ENCODE measurements around the gene PRDM11. TPM values are rescaled to one million over a fixed set of nuclear protein-coding genes. Genes with fewer than 3 reads are reported as not detected.
"Not testable (repeated sequence)": the region's sequence is repeated elsewhere in the genome, so short reads cannot be mapped to it uniquely, and the experiment has no call there.

Gene PRDM11
- polyA plus RNA-seq (2014; cell fraction: cytosol; rRNA removed), result 0.31 TPM in 2 replicates
- polyA plus RNA-seq (2014; cell fraction: nucleus; rRNA removed), result 1.1 and 1.5 TPM in 2 replicates

- DNase-seq (ENCODE audit: low spot score), result peak; percentile 24
Measured at GRCh38 chr11:45146072-45147016, at the start of gene PRDM11. TSS of gene PRDM11 (plus strand) at chr11:45146639. CDS start at chr11:45181767, 35,128 bp downstream.

GRCh38 chr11:45097721-45098493, 48.5 kb upstream of the PRDM11 start:
- peak; percentile 58 for DNase-seq (ENCODE audit: low spot score)

- DNase-seq (ENCODE audit: low spot score), result no peak
Measured at GRCh38 chr11:45098929-45099328, 47.5 kb upstream of the PRDM11 start.

- peak; percentile 44 for DNase-seq (ENCODE audit: low spot score)
Measured at GRCh38 chr11:45100339-45100738, 46.1 kb upstream of the PRDM11 start.

GRCh38 chr11:45102361-45102809, 44.1 kb upstream of the PRDM11 start:
- DNase-seq (ENCODE audit: low spot score), result no peak

- DNase-seq (ENCODE audit: low spot score), result peak; percentile 71
Measured at GRCh38 chr11:45102810-45103621, 43.4 kb upstream of the PRDM11 start.

- no peak for DNase-seq (ENCODE audit: low spot score)
Measured at GRCh38 chr11:45104006-45104789, 42.2 kb upstream of the PRDM11 start.

GRCh38 chr11:45104790-45105084, 41.7 kb upstream of the PRDM11 start:
- no peak for DNase-seq (ENCODE audit: low spot score)

GRCh38 chr11:45105233-45105983, 41.0 kb upstream of the PRDM11 start:
- peak; percentile 93 for DNase-seq (ENCODE audit: low spot score)

- DNase-seq (ENCODE audit: low spot score), result no peak
Measured at GRCh38 chr11:45105984-45106375, 40.5 kb upstream of the PRDM11 start.

- DNase-seq (ENCODE audit: low spot score), result no peak
Measured at GRCh38 chr11:45106440-45106839, 40.0 kb upstream of the PRDM11 start.

- DNase-seq (ENCODE audit: low spot score), result no peak
Measured at GRCh38 chr11:45107029-45107428, 39.4 kb upstream of the PRDM11 start.

- no peak for DNase-seq (ENCODE audit: low spot score)
Measured at GRCh38 chr11:45108070-45109064, 38.1 kb upstream of the PRDM11 start.

GRCh38 chr11:45109400-45109799, 37.0 kb upstream of the PRDM11 start:
- DNase-seq (ENCODE audit: low spot score), result no peak

- peak; percentile 71 for DNase-seq (ENCODE audit: low spot score)
Measured at GRCh38 chr11:45110562-45110961, 35.9 kb upstream of the PRDM11 start.

- no peak for DNase-seq (ENCODE audit: low spot score)
Measured at GRCh38 chr11:45113807-45114206, 32.6 kb upstream of the PRDM11 start.

- not testable (repeated sequence) for DNase-seq (ENCODE audit: low spot score)
Measured at GRCh38 chr11:45127836-45128235, 18.6 kb upstream of the PRDM11 start.

- no peak for DNase-seq (ENCODE audit: low spot score)
Measured at GRCh38 chr11:45133878-45134277, 12.6 kb upstream of the PRDM11 start.

GRCh38 chr11:45141171-45141570, 5.3 kb upstream of the PRDM11 start:
- no peak for DNase-seq (ENCODE audit: low spot score)

All from SK-N-DZ (cell line).